GM18507 (cell line): ENCODE data around the gene RPL6.
"Not testable (repeated sequence)": the region's sequence is repeated elsewhere in the genome, so short reads cannot be mapped to it uniquely, and the experiment has no call there.

Experiments used
- DNase-seq: peaks from one replicate; pipeline ENCODE4 v3.0.0; 2011; ENCODE audit warnings: low read depth; ENCODE audit not compliant: insufficient read length; ENCODE audit errors: extremely low spot score
- FAIRE-seq: peaks from 2 replicates; lab custom pipeline; 2011; peaks lifted over from hg19 to GRCh38; lab: Jason Lieb, UNC

Gene RPL6

GRCh38 chr12:112421363-112421762, 12.0 kb upstream of the RPL6 start:
- no peak for FAIRE-seq
- no peak for DNase-seq

DNA sequence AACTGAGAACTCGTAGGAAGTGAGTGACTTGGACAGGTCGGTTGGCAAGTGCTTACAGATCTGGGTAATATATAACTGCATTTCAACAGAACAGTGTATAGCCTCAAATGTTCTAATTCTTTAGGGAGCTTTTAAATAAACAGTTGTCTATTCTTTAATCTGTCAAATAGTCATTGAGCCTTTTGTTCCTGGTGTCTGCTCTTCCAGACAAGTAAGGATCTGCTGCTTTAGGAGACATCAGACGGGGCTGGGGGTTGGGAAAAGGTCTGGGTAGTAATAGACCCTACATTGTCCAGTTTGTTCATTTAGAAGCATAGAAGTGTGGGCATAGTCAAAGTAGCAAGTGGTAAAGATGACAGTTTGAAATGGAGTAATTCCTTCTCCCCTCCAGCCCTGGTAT, 11.3 kb upstream of the RPL6 start:
- DNase-seq (no peak), FAIRE-seq (no peak)

DNA sequence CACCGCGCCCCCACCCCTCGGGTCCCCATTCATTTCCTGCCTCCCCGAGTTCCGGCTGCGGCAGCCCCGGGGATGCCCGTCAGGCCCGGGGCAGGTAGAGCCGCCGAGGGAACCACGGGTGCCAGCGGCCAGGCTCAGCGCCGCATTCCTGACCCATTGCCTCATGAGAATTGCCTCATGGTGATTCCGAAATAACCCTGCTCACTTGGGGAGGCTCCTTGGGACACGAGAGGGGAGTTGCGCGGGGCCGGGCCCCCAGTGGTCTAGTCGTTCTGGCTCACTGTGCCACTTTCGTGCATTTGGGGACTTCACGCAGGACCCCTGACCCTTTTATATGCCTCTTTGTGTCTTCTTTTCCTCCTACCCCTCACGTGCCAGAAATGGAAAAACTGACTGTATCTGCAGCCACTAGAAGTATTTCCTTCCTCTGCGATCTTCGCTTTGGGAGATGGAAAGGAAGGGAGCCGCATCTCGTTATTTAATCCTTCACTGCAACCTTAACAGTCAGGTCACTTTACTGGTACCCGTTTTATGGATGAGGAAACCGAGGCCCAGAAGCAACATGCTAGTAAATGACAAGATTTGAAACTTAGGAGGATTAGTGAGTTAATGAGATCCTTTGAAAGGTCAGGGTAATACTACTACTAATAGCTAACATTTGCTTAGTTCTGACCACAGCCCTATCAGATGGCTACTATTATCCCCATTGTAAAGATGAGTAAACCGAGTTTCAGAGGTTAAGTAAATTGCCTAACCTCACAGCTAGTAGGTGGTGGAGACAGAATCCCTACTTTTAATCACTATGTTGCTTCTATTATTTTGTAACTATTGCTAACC, 10.1 kb upstream of the RPL6 start:
- no peak for DNase-seq
- FAIRE-seq = peak; percentile 53

GRCh38 chr12:112418608-112419296, 9.3 kb upstream of the RPL6 start, which contains the start of gene PTPN11:
Gene PTPN11, plus strand, starts transcription at chr12:112418947. Its CDS starts 165 bp downstream, at chr12:112419112.
- DNase-seq (peak; percentile 74), FAIRE-seq (peak; percentile 71)

- FAIRE-seq (no peak), DNase-seq (no peak)
Measured at GRCh38 chr12:112418273-112418607, 8.8 kb upstream of the RPL6 start.

GRCh38 chr12:112415457-112415856, 6.1 kb upstream of the RPL6 start:
- not testable (repeated sequence) for DNase-seq, FAIRE-seq

DNA sequence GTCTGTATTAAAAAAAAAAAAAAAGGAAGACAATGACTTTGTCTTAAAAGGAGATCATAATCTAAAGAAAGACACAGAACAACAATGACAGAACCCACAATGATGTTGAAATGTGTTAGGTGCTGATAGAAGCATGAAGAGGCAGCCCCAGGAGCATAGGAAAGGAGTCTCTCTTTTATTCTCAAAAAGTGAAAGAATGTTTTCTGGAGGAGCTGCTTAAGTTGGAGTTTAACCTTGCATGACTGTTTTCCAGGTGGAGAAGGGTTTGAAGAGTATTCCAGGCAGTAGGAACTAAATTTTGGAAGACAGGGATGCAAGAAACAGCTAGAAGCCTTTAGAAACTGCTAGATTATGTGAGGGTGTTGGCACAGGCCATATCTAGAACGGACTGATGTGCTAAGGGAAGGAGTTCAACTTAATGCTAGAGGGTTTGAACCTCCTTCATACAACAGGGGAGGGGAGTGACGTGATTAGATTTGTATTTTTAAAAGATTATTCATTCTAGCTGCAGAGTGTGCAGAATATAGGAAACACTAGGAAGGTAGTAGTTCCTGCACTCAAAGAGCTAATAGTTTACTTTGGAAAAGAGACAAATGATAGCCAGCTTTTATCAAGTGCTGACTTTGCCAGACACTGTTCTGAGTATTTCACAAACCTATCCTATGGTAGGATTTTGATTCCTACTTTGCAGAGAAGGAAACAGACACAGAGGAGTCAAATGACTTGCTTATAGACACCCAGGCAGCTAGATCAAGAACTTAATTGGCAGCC, 4.6 kb upstream of the RPL6 start:
- FAIRE-seq = no peak
- DNase-seq = no peak

DNA sequence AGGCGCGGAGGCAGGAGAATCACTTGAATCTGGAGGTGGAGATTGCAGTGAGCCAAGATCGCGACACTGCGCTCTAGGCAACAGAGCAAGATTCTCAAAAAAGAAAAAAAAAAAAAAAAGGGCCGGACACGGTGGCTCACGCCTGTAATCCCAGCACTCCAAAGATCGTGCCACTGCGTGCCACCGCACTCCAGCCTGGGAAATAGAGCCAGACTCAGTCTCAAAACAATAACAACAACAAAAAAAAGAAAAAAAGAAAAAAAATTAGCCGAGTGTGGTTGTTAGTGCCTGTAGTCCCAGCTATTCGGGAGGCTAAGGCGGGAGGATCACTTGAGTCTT, 470 bp upstream of the RPL6 start:
- FAIRE-seq = no peak
- no peak for DNase-seq

- DNase-seq (no peak), FAIRE-seq (no peak)
Measured at GRCh38 chr12:112408621-112409020, 784 bp downstream of the RPL6 start.

DNA sequence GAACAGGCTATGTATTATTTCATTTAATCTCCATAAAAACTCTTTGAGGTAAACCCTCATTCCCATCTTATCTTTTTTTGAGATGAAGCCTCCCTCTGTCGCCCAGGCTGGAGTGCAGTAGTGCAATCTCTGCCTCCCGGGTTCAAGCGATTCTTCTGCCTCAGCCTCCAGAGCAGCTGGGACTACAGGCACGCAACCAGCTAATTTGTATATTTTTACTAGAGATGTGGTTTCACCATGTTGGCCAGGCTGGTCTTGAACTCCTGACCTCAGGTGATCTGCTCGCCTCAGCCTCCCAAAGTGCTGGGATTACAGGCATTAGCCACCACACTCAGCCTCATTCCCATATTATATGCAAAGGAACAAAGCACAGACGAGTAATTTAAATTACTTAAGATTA, 1.7 kb downstream of the RPL6 start:
- not testable (repeated sequence) for FAIRE-seq, DNase-seq

GRCh38 chr12:112406519-112407488, 2.6 kb downstream of the RPL6 start:
- no peak for DNase-seq
- FAIRE-seq = no peak

GRCh38 chr12:112401903-112402498, 7.4 kb downstream of the RPL6 start:
- no peak for FAIRE-seq

DNA sequence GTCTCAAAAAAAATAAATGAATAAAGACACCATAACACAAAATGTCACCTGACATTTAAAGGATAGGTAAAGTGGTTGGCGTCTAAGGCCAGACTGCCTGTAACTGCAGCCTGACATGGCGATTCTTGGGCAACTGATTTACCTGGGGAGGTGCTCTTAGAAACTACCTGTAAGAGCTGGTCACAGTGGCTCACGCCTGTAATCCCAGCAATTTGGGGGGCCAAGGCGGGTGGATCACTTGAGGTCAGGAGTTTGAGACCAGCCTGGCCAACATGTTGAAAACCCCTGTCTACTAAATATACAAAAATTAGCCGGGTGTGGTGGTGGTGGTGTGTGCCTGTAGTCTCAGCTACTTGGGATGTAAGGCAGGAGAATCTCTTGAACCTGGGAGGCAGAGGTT, 8.4 kb downstream of the RPL6 start:
- FAIRE-seq = no peak
- no peak for DNase-seq

More at GRCh38 chr12:112401903-112402498, 7.4 kb downstream of the RPL6 start:
- no peak for DNase-seq

GRCh38 chr12:112393328-112393727, 16.1 kb downstream of the RPL6 start:
- no peak for DNase-seq
- FAIRE-seq = no peak

DNA sequence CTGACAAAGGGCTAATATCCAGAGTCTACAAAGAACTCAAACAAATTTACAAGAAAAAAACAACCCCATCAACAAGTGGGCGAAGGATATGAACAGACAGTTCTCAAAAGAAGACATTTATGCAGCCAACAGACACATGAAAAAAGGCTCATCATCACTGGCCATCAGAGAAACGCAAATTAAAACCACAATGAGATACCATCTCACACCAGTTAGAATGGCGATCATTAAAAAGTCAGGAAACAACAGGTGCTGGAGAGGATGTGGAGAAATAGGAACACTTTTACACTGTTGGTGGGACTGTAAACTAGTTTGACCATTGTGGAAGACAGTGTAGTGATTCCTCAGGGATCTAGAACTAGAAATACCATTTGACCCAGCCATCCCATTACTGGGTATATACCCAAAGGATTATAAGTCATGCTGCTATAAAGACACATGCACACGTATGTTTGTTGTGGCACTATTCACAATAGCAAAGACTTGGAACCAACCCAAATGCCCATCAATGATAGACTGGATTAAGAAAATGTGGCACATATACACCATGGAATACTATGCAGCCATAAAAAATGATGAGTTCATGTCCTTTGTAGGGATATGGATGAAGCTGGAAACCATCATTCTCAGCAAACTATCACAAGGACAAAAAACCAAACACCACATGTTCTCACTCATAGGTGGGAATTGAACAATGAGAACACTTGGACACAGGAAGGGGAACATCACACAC, 19.3 kb downstream of the RPL6 start:
- not testable (repeated sequence) for DNase-seq, FAIRE-seq

- FAIRE-seq = no peak
- DNase-seq = no peak
Measured at GRCh38 chr12:112389228-112389627, 20.2 kb downstream of the RPL6 start.

- FAIRE-seq = no peak
Measured at GRCh38 chr12:112386726-112387125, 22.7 kb downstream of the RPL6 start.

GRCh38 chr12:112382866-112383265, 26.5 kb downstream of the RPL6 start:
- no peak for DNase-seq
- FAIRE-seq = no peak

More at GRCh38 chr12:112386726-112387125, 22.7 kb downstream of the RPL6 start:
- DNase-seq = no peak
